HG02852 (cell line): ENCODE data around the gene TRNT1.
A peak's percentile ranks its signal among the peaks of the same experiment; 100 is the strongest.

ENCODE experiments used
- ATAC-seq: cut with Tn5 transposase; IDR thresholded peaks from one replicate; pipeline ENCODE4 v1.9.1; 2021; ENCODE audit warnings: mild to moderate bottlenecking, moderate library complexity; ENCODE audit not compliant: unreplicated experiment

Gene TRNT1

GRCh38 chr3:3177861-3178497 is 51.2 kb downstream of the TRNT1 start:
- no peak for ATAC-seq

GRCh38 chr3:3178498-3179328 is 52.0 kb downstream of the TRNT1 start:
- ATAC-seq = no peak

GRCh38 chr3:3179407-3180094 is 52.8 kb downstream of the TRNT1 start, which contains the start of gene CRBN:
TSS of gene CRBN (minus strand) at chr3:3179691. CDS start at chr3:3179687, 4 bp downstream.
- ATAC-seq = peak; percentile 99

GRCh38 chr3:3180456-3180855 is 53.7 kb downstream of the TRNT1 start:
- no peak for ATAC-seq

GRCh38 chr3:3184876-3185275 is 58.1 kb downstream of the TRNT1 start:
- no peak for ATAC-seq

- ATAC-seq = no peak
These were observed 62.5 kb downstream of the TRNT1 start for GRCh38 chr3:3189102-3189727.

GRCh38 chr3:3189961-3190360 is 63.2 kb downstream of the TRNT1 start:
- ATAC-seq = no peak

GRCh38 chr3:3191675-3192285 is 65.0 kb downstream of the TRNT1 start:
- ATAC-seq = no peak

- no peak for ATAC-seq
These were observed 65.5 kb downstream of the TRNT1 start for GRCh38 chr3:3192286-3192675.

- no peak for ATAC-seq
These were observed 68.1 kb downstream of the TRNT1 start for GRCh38 chr3:3194861-3195260.

GRCh38 chr3:3196148-3196861 is 69.6 kb downstream of the TRNT1 start:
- no peak for ATAC-seq
